IPS-15b (cell line): ENCODE data around the gene FGD5.

Experiments used
- H3K27me3 ChIP-seq: one replicate; pipeline ENCODE4 v1.6.1; 2013; ENCODE audit warnings: low read length; ENCODE audit not compliant: control insufficient read depth, insufficient read depth
- H3K36me3 ChIP-seq: one replicate; pipeline ENCODE4 v1.6.1; 2013; ENCODE audit warnings: low read length; ENCODE audit not compliant: control insufficient read depth, insufficient read depth
- H3K4me1 ChIP-seq: one replicate; pipeline ENCODE4 v1.6.1; 2013; ENCODE audit warnings: mild to moderate bottlenecking, low read length; ENCODE audit not compliant: control insufficient read depth, insufficient read depth
- H3K4me3 ChIP-seq: one replicate; pipeline ENCODE4 v1.5.1; 2013; ENCODE audit warnings: low read depth, low read length
- H3K9ac ChIP-seq: one replicate; pipeline ENCODE4 v1.6.1; 2013; ENCODE audit warnings: low read depth, mild to moderate bottlenecking, low read length
- H3K9me3 ChIP-seq: one replicate; pipeline ENCODE4 v1.6.1; 2013; ENCODE audit warnings: mild to moderate bottlenecking, low read length; ENCODE audit not compliant: control insufficient read depth, insufficient read depth

The FGD5 gene

GRCh38 chr3:14848906-14849305, 30.1 kb downstream of the FGD5 start:
- no peak overlapping the region for H3K4me3 ChIP-seq
- no peaks in the 10 kb centered on the region for H3K27me3 ChIP-seq
- no peak overlapping the region for H3K9ac ChIP-seq
- H3K4me1 ChIP-seq: peaks cover 9% of the 10 kb centered on the region
- no peaks in the 10 kb centered on the region for H3K9me3 ChIP-seq
- no peaks in the 10 kb centered on the region for H3K36me3 ChIP-seq

- no peaks in the 10 kb centered on the region for H3K27me3 ChIP-seq
- H3K4me1 ChIP-seq: peaks cover 9% of the 10 kb centered on the region
- no peaks in the 10 kb centered on the region for H3K36me3 ChIP-seq
- H3K9me3 ChIP-seq: no peaks in the 10 kb centered on the region
- H3K9ac ChIP-seq: no peak overlapping the region
- H3K4me3 ChIP-seq: no peak overlapping the region
Measured at GRCh38 chr3:14849638-14850230, 31.0 kb downstream of the FGD5 start.

- no peak overlapping the region for H3K4me3 ChIP-seq
- H3K27me3 ChIP-seq: no peaks in the 10 kb centered on the region
- no peak overlapping the region for H3K9ac ChIP-seq
- H3K36me3 ChIP-seq: no peaks in the 10 kb centered on the region
- peaks cover 9% of the 10 kb centered on the region for H3K4me1 ChIP-seq
- H3K9me3 ChIP-seq: no peaks in the 10 kb centered on the region
Measured at GRCh38 chr3:14852058-14852594, 33.4 kb downstream of the FGD5 start.

- Histone ChIP-seq H3K4me1 (peaks cover 5% of the 10 kb centered on the region), H3K4me3 (no peak overlapping the region), H3K36me3 (no peaks in the 10 kb centered on the region), H3K27me3 (no peaks in the 10 kb centered on the region), H3K9me3 (no peaks in the 10 kb centered on the region), H3K9ac (no peak overlapping the region)
Measured at GRCh38 chr3:14852717-14853116, 34.0 kb downstream of the FGD5 start.

- Histone ChIP-seq H3K36me3 (no peaks in the 10 kb centered on the region), H3K9me3 (no peaks in the 10 kb centered on the region), H3K27me3 (no peaks in the 10 kb centered on the region), H3K9ac (no peak overlapping the region), H3K4me1 (peaks cover 4% of the 10 kb centered on the region), H3K4me3 (no peak overlapping the region)
Measured at GRCh38 chr3:14853271-14853951, 34.6 kb downstream of the FGD5 start.

- peaks cover 4% of the 10 kb centered on the region for H3K4me1 ChIP-seq
- no peaks in the 10 kb centered on the region for H3K9me3 ChIP-seq
- no peak overlapping the region for H3K4me3 ChIP-seq
- no peaks in the 10 kb centered on the region for H3K36me3 ChIP-seq
- H3K9ac ChIP-seq: no peak overlapping the region
- H3K27me3 ChIP-seq: no peaks in the 10 kb centered on the region
Measured at GRCh38 chr3:14857506-14857905, 38.7 kb downstream of the FGD5 start.

- Histone ChIP-seq H3K9me3 (no peaks in the 10 kb centered on the region), H3K4me1 (peaks cover under 1% of the 10 kb centered on the region), H3K4me3 (no peak overlapping the region), H3K9ac (no peak overlapping the region), H3K27me3 (no peaks in the 10 kb centered on the region), H3K36me3 (no peaks in the 10 kb centered on the region)
Measured at GRCh38 chr3:14858105-14858504, 39.3 kb downstream of the FGD5 start.

GRCh38 chr3:14859880-14860279, 41.1 kb downstream of the FGD5 start:
- no peak overlapping the region for H3K4me3 ChIP-seq
- no peaks in the 10 kb centered on the region for H3K27me3 ChIP-seq
- no peak overlapping the region for H3K9ac ChIP-seq
- H3K4me1 ChIP-seq: peaks cover 8% of the 10 kb centered on the region
- peaks cover 2% of the 10 kb centered on the region for H3K36me3 ChIP-seq
- no peaks in the 10 kb centered on the region for H3K9me3 ChIP-seq

- Histone ChIP-seq H3K36me3 (peaks cover 2% of the 10 kb centered on the region), H3K9ac (no peak overlapping the region)
Measured at GRCh38 chr3:14861031-14861430, 42.3 kb downstream of the FGD5 start.

GRCh38 chr3:14861446-14862302, 42.9 kb downstream of the FGD5 start:
- Histone ChIP-seq H3K4me3 (no peak overlapping the region), H3K27me3 (no peaks in the 10 kb centered on the region)

More at GRCh38 chr3:14861031-14861430, 42.3 kb downstream of the FGD5 start:
- peaks cover 8% of the 10 kb centered on the region for H3K4me1 ChIP-seq
- H3K9me3 ChIP-seq: no peaks in the 10 kb centered on the region
- H3K27me3 ChIP-seq: no peaks in the 10 kb centered on the region
- H3K4me3 ChIP-seq: no peak overlapping the region

GRCh38 chr3:14862303-14862660, 43.5 kb downstream of the FGD5 start:
- H3K9me3 ChIP-seq: no peaks in the 10 kb centered on the region
- peaks cover 8% of the 10 kb centered on the region for H3K4me1 ChIP-seq
- H3K9ac ChIP-seq: no peak overlapping the region
- H3K27me3 ChIP-seq: no peaks in the 10 kb centered on the region
- no peak overlapping the region for H3K4me3 ChIP-seq
- peaks cover 2% of the 10 kb centered on the region for H3K36me3 ChIP-seq

More at GRCh38 chr3:14861446-14862302, 42.9 kb downstream of the FGD5 start:
- H3K4me1 ChIP-seq: peaks cover 8% of the 10 kb centered on the region
- H3K9me3 ChIP-seq: no peaks in the 10 kb centered on the region
- H3K36me3 ChIP-seq: peaks cover 2% of the 10 kb centered on the region
- no peak overlapping the region for H3K9ac ChIP-seq
